Measurements from ENCODE around the gene RBP5.

The RBP5 gene

DNA sequence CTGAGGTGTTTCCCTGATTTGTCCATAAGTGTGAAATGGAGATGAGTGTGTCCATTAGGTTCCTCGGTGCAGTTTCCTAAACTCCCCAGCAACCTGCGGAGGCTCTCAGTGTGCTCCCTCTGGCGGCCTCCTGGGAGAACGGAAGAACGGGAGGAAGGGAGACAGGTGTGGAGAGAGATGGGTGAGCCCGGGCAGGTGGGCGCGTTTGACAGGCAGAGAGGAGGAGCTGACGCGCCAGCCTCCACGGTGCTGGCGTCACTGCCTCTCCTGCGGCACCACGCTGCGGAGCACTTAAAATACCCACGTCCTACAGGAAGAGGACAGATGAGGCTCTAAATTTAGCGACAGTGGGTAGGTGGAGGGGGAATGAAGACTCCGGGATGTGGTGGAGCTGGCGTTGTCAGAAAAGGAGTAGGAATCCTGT is 34.0 kb upstream of the RBP5 start:
- TF ChIP-seq, protein P1, sequence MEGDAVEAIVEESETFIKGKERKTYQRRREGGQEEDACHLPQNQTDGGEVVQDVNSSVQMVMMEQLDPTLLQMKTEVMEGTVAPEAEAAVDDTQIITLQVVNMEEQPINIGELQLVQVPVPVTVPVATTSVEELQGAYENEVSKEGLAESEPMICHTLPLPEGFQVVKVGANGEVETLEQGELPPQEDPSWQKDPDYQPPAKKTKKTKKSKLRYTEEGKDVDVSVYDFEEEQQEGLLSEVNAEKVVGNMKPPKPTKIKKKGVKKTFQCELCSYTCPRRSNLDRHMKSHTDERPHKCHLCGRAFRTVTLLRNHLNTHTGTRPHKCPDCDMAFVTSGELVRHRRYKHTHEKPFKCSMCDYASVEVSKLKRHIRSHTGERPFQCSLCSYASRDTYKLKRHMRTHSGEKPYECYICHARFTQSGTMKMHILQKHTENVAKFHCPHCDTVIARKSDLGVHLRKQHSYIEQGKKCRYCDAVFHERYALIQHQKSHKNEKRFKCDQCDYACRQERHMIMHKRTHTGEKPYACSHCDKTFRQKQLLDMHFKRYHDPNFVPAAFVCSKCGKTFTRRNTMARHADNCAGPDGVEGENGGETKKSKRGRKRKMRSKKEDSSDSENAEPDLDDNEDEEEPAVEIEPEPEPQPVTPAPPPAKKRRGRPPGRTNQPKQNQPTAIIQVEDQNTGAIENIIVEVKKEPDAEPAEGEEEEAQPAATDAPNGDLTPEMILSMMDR (IDR thresholded peaks at IDR 0.05; ENCODE audit: insufficient read depth, low read depth, low read length, missing control alignments): peak; percentile 94
- no peak overlapping the region for H3K4me3 ChIP-seq (ENCODE audit: low read length)
- DNase-seq (ENCODE audit: low read depth): peak; percentile 74

DNA sequence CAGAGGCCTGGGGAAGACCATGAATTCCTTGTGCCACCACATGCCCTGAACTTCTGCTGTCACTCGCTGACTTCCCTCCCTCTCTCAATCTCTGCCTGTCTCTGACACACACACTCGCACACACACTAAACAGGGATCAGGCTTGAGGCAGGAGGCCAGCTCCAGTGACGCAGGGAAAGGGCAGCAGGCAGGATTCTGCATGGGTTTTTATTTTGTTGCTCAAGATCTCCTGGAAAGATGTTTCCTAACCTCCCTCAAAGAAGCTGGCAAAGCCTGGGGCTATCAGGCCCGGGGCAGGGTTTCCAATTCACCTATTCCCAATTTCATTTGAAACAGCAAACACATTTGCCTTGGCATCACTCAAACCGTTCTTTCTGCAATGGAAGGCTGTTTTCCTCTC is 33.1 kb upstream of the RBP5 start:
- DNase-seq (ENCODE audit: low read depth): no peak
- no peak overlapping the region for H3K4me3 ChIP-seq (ENCODE audit: low read length)
- TF ChIP-seq, protein P1 (IDR thresholded peaks at IDR 0.05; ENCODE audit: insufficient read depth, low read depth, low read length, missing control alignments): no peak

DNA sequence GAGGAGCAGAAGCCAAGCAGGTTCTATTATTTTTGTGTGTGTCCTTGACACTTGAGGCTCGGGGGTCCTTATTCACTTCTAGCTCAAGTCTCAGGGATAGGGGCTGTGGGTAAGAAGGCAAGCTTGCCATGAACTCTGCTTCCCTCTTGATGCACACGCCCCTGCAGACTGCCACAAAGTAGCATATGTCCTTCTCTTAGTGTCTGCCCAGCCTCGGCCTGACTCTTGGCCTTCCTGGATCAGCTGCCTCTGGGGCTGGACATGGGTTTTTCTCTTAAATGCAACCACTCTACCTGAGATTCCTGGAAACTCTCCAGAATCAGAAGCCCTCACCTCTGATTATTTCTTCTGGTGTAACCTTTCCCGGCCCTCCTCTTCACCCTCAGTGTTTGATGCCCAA is 32.6 kb upstream of the RBP5 start:
- TF ChIP-seq, protein P1 (IDR thresholded peaks at IDR 0.05; ENCODE audit: insufficient read depth, low read depth, low read length, missing control alignments): no peak
- no peak overlapping the region for H3K4me3 ChIP-seq (ENCODE audit: low read length)
- no peak for DNase-seq (ENCODE audit: low read depth)

DNA sequence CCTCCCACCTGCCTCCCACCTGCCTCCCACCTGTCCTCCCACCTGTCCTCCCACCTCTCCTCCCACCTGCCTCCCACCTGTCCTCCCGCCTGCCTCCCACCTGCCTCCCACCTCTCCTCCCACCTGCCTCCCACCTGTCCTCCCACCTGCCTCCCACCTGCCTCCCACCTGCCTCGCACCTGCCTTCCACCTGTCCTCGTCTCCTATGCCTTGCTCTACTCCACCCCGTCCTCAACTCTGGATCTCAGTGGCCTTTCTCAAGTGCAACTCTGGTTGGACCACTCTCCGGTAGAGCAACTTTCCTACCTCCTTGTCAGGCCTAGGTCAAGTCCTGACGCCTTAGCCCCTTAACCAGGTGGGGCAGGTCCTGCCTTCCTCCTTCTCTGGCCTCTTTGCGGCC is 31.5 kb upstream of the RBP5 start:
- TF ChIP-seq, protein P1 (IDR thresholded peaks at IDR 0.05; ENCODE audit: insufficient read depth, low read depth, low read length, missing control alignments): no peak
- H3K4me3 ChIP-seq (ENCODE audit: low read length): no peak overlapping the region
- no peak for DNase-seq (ENCODE audit: low read depth)

DNA sequence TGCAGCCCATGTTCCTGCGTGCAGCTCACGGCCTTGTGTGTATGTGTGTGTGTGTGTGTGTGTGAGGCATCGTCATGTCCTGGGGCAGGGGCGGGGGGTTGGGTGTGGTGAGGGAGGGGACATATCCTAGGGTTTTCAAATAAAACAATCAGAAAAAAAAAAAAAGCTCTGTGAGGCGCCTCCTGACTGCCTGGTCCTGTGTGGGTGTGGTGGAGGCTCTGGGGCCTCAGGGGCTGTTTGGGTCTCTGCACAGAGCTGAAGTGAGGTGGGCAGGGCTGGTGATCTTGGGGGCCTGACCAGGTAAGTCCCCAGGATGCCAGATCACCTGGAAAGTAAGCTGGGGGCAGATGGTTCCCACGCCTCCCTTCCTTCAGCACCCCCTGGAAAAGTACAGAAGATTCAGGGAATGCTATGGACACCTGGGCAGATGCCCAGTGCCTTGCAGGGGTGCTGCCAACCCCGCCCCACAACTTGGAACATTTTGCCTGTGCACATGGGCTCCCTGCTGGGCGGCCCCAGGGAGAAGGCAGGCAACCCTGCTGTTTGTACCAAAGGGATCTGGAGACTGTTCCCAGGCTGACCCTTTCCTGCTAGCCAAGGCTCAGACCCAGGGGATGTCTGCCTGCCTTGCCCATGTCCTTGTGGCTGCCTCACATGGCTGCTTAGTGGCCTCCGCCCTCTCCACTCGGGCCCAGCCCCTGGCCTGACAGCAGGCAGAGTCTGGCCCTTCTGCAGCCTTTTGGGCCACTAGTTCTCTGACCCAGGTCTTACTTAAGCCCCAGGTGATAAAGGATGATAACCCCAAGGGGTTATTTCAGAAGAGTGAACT is 30.3 kb upstream of the RBP5 start:
- TF ChIP-seq, protein P1 (IDR thresholded peaks at IDR 0.05; ENCODE audit: insufficient read depth, low read depth, low read length, missing control alignments): no peak
- no peak overlapping the region for H3K4me3 ChIP-seq (ENCODE audit: low read length)
- no peak for DNase-seq (ENCODE audit: low read depth)

DNA sequence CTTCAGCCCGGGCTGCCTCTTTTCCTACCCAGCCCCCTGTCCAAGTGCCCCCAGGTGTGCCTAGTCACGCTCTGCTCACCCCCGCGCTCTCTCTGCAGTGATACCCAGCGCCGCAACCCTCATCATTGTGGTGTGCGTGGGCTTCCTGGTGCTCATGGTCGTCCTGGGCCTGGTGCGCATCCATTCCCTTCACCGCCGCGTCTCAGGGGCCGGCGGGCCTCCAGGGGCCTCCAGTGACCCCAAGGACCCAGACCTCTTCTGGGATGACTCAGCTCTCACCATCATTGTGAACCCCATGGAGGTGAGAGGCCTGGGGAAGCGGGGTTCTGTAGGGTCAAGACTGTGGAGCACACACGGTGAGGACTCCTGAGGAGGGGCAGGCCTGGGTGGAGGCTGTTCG is 28.7 kb upstream of the RBP5 start:
- no peak overlapping the region for H3K4me3 ChIP-seq (ENCODE audit: low read length)
- TF ChIP-seq, protein P1 (IDR thresholded peaks at IDR 0.05; ENCODE audit: insufficient read depth, low read depth, low read length, missing control alignments): no peak
- no peak for DNase-seq (ENCODE audit: low read depth)
